Measurements from ENCODE around the gene OPN3. TPM values are rescaled to one million over a fixed set of nuclear protein-coding genes. Genes with fewer than 3 reads are reported as not detected.
A peak's percentile ranks its signal among the peaks of the same experiment; 100 is the strongest.

Gene OPN3
- total and polyA plus RNA-seq, 4 donors: 10.2 to 18.5 (median 15.1) TPM

- Histone ChIP-seq H3K36me3 (ENCODE audit: control insufficient read depth in 4 of 4, insufficient read depth in 4 of 4, low read length in 4 of 4) (no peaks in the 10 kb centered on the region), H3K9me3 (ENCODE audit: control insufficient read depth in 4 of 4, insufficient read depth in 3 of 4, low read length in 3 of 4) (no peaks in the 10 kb centered on the region), H3K4me1 (ENCODE audit: control insufficient read depth in 5 of 5, insufficient read depth in 5 of 5, low read length in 5 of 5) (peaks cover 0 to 14% (median 11%) of the 10 kb centered on the region in 5 donors), H3K9ac (ENCODE audit: insufficient read depth in 1 of 2, low read length in 2 of 2) (no peak overlapping the region), H3K4me3 (no peak overlapping the region), H3K27ac (ENCODE audit: low read depth in 1 of 2, low read length in 1 of 2) (no peak overlapping the region), H3K27me3 (ENCODE audit: control insufficient read depth in 3 of 3, insufficient read depth in 3 of 3, low read length in 2 of 3) (no peaks in the 10 kb centered on the region)
- ATAC-seq (ENCODE audit: insufficient read depth, low FRiP score) (no peak), DNase-seq (no peak)
- no peak for TF ChIP-seq CTCF (IDR thresholded peaks at IDR 0.05; ENCODE audit: control extremely low read depth, extremely low read depth)
- 67 to 87% methylated on average over 12 of the region's 12 CpGs for WGBS, 2 donors
Measured at GRCh38 chr1:241641773-241642592, 1.8 kb upstream of the OPN3 start.

GRCh38 chr1:241640867-241641622 lies 876 bp upstream of the OPN3 start:
- WGBS, 2 donors: 73 to 89% methylated on average over 9 of the region's 9 CpGs
- Histone ChIP-seq H3K9me3 (ENCODE audit: control insufficient read depth in 4 of 4, insufficient read depth in 3 of 4, low read length in 3 of 4) (no peaks in the 10 kb centered on the region), H3K4me3 (no peak overlapping the region), H3K4me1 (ENCODE audit: control insufficient read depth in 5 of 5, insufficient read depth in 5 of 5, low read length in 5 of 5) (peaks cover 0 to 17% (median 11%) of the 10 kb centered on the region in 5 donors), H3K9ac (ENCODE audit: insufficient read depth in 1 of 2, low read length in 2 of 2) (no peak overlapping the region), H3K36me3 (ENCODE audit: control insufficient read depth in 4 of 4, insufficient read depth in 4 of 4, low read length in 4 of 4) (no peaks in the 10 kb centered on the region), H3K27ac (ENCODE audit: low read depth in 1 of 2, low read length in 1 of 2) (peak overlapping the region; percentile 11 to 37), H3K27me3 (ENCODE audit: control insufficient read depth in 3 of 3, insufficient read depth in 3 of 3, low read length in 2 of 3) (no peaks in the 10 kb centered on the region)
- TF ChIP-seq CTCF (IDR thresholded peaks at IDR 0.05; ENCODE audit: control extremely low read depth, extremely low read depth): no peak
- ATAC-seq (ENCODE audit: insufficient read depth, low FRiP score) (no peak), DNase-seq (no peak)

GRCh38 chr1:241639623-241640148 lies 483 bp downstream of the OPN3 start:
- peak; percentile 42 to 52 (median 46) for DNase-seq
- peak overlapping the region; percentile 84 for H3K27ac ChIP-seq (ENCODE audit: low read depth in 1 of 2, low read length in 1 of 2)

More at GRCh38 chr1:241639623-241640148, 483 bp downstream of the OPN3 start:
- H3K4me1 ChIP-seq (ENCODE audit: control insufficient read depth in 5 of 5, insufficient read depth in 5 of 5, low read length in 5 of 5): peaks cover 0 to 17% (median 11%) of the 10 kb centered on the region in 5 donors
- peaks cover 0 to 8% (median 3%) of the 10 kb centered on the region in 4 donors for H3K36me3 ChIP-seq (ENCODE audit: control insufficient read depth in 4 of 4, insufficient read depth in 4 of 4, low read length in 4 of 4)
- no peak for ATAC-seq (ENCODE audit: insufficient read depth, low FRiP score)
- peak overlapping the region; percentile 72 for H3K4me3 ChIP-seq
- WGBS, 2 donors: 1 to 2% methylated on average over 29 to 42 of the region's 42 CpGs
- H3K27me3 ChIP-seq (ENCODE audit: control insufficient read depth in 3 of 3, insufficient read depth in 3 of 3, low read length in 2 of 3): no peaks in the 10 kb centered on the region
- peak overlapping the region; percentile 77 to 92 for H3K9ac ChIP-seq (ENCODE audit: insufficient read depth in 1 of 2, low read length in 2 of 2)
- no peak for TF ChIP-seq CTCF (IDR thresholded peaks at IDR 0.05; ENCODE audit: control extremely low read depth, extremely low read depth)
- H3K9me3 ChIP-seq (ENCODE audit: control insufficient read depth in 4 of 4, insufficient read depth in 3 of 4, low read length in 3 of 4): no peaks in the 10 kb centered on the region

Data from lung (tissue), 12 donors.